ENCODE measurements around the gene MCCC2.
"Not testable (repeated sequence)": the region's sequence is repeated elsewhere in the genome, so short reads cannot be mapped to it uniquely, and the experiment has no call there.

DNA sequence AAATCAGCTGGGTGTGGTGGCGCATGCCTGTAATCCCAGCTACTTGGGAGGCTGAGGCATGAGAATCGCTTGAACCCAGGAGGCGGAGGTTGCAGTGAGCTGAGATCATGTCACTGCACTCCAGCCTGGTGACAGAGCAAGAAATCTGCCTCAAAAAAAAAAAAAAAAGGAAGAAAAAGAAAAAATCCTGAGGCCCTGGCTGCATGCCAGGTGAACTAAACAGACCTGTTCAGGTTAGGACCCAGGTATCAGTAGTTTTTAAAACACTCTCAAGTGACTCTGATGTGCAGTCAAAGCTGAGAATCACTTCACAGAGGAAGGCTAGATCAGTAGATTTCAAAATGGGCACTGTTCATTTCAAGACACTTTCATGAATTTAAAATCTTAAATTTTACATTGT lies 77.5 kb downstream of the MCCC2 start:
- TF ChIP-seq, protein P1, sequence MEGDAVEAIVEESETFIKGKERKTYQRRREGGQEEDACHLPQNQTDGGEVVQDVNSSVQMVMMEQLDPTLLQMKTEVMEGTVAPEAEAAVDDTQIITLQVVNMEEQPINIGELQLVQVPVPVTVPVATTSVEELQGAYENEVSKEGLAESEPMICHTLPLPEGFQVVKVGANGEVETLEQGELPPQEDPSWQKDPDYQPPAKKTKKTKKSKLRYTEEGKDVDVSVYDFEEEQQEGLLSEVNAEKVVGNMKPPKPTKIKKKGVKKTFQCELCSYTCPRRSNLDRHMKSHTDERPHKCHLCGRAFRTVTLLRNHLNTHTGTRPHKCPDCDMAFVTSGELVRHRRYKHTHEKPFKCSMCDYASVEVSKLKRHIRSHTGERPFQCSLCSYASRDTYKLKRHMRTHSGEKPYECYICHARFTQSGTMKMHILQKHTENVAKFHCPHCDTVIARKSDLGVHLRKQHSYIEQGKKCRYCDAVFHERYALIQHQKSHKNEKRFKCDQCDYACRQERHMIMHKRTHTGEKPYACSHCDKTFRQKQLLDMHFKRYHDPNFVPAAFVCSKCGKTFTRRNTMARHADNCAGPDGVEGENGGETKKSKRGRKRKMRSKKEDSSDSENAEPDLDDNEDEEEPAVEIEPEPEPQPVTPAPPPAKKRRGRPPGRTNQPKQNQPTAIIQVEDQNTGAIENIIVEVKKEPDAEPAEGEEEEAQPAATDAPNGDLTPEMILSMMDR (IDR thresholded peaks at IDR 0.05) = not testable (repeated sequence)
- not testable (repeated sequence) for TF ChIP-seq NR3C1 (IDR thresholded peaks at IDR 0.05); ZFP36 (IDR thresholded peaks at IDR 0.05; ENCODE audit: borderline replicate concordance, partially characterized antibody)
- TF ChIP-seq, protein P2, sequence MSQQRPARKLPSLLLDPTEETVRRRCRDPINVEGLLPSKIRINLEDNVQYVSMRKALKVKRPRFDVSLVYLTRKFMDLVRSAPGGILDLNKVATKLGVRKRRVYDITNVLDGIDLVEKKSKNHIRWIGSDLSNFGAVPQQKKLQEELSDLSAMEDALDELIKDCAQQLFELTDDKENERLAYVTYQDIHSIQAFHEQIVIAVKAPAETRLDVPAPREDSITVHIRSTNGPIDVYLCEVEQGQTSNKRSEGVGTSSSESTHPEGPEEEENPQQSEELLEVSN (IDR thresholded peaks at IDR 0.05; ENCODE audit: borderline replicate concordance, low read depth) = not testable (repeated sequence)
